Measurements from ENCODE around the gene AKR7A3.

DNA sequence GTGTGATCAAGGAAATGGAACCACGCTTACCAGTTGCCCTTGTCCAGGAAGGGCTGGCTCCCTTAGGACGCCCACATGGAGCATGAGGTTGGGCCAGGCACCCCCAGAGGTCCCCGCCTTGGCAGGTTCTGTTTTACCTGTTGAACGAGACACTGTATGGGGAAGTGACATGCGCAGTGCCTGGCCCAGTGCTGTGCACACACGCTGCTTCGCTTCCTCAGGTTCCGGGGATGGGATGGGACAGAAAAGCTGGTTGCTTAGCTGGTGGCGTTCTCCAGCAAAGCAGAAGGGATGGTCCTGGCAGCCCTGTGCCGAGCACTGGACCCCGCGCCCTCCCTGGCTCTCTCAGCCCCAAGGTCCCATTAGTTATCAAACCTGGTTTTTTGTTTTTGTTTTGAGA lies 44.3 kb upstream of the AKR7A3 start:
- TF ChIP-seq, protein P1, sequence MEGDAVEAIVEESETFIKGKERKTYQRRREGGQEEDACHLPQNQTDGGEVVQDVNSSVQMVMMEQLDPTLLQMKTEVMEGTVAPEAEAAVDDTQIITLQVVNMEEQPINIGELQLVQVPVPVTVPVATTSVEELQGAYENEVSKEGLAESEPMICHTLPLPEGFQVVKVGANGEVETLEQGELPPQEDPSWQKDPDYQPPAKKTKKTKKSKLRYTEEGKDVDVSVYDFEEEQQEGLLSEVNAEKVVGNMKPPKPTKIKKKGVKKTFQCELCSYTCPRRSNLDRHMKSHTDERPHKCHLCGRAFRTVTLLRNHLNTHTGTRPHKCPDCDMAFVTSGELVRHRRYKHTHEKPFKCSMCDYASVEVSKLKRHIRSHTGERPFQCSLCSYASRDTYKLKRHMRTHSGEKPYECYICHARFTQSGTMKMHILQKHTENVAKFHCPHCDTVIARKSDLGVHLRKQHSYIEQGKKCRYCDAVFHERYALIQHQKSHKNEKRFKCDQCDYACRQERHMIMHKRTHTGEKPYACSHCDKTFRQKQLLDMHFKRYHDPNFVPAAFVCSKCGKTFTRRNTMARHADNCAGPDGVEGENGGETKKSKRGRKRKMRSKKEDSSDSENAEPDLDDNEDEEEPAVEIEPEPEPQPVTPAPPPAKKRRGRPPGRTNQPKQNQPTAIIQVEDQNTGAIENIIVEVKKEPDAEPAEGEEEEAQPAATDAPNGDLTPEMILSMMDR (conservative IDR thresholded peaks at IDR 0.05; ENCODE audit: low read depth, low read length), result no peak
- TF ChIP-seq EZH2 (IDR thresholded peaks at IDR 0.05; ENCODE audit: borderline replicate concordance, low read depth, low read length, poor library complexity, severe bottlenecking), result no peak

Measured in A673 (cell line).